VCaP (cell line): ENCODE measurements around the gene BCL2L1.

Experiments
- H3K27ac ChIP-seq: fragments of 450-650 bp; 2 replicates; pipeline ENCODE4 v1.5.1; 2017
- TF ChIP-seq, protein P1 (sequence below): fragments of 450-650 bp; conservative IDR thresholded peaks from 2 replicates; pipeline ENCODE4 v1.5.1; 2017; ENCODE audit warnings: mild to moderate bottlenecking, moderate library complexity

The BCL2L1 gene

DNA sequence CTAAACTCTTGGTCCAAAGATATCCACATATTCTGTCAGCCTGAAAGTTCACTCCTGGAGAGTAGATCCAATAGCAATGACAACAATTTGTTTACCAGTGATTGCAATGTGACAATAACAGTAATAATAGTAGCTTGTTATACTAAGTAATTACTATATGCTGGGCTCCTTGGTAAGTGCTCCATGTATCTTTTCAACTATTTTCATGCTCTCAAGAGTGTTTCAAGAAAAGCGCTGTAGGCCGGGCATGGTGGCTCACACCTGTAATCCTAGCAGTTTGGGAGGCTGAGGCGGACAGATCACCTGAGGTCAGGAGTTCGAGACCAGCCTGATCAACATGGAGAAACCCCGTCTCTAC is 15.4 kb downstream of the BCL2L1 start:
- no peak overlapping the region for H3K27ac ChIP-seq
- TF ChIP-seq, protein P1, sequence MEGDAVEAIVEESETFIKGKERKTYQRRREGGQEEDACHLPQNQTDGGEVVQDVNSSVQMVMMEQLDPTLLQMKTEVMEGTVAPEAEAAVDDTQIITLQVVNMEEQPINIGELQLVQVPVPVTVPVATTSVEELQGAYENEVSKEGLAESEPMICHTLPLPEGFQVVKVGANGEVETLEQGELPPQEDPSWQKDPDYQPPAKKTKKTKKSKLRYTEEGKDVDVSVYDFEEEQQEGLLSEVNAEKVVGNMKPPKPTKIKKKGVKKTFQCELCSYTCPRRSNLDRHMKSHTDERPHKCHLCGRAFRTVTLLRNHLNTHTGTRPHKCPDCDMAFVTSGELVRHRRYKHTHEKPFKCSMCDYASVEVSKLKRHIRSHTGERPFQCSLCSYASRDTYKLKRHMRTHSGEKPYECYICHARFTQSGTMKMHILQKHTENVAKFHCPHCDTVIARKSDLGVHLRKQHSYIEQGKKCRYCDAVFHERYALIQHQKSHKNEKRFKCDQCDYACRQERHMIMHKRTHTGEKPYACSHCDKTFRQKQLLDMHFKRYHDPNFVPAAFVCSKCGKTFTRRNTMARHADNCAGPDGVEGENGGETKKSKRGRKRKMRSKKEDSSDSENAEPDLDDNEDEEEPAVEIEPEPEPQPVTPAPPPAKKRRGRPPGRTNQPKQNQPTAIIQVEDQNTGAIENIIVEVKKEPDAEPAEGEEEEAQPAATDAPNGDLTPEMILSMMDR, result no peak

DNA sequence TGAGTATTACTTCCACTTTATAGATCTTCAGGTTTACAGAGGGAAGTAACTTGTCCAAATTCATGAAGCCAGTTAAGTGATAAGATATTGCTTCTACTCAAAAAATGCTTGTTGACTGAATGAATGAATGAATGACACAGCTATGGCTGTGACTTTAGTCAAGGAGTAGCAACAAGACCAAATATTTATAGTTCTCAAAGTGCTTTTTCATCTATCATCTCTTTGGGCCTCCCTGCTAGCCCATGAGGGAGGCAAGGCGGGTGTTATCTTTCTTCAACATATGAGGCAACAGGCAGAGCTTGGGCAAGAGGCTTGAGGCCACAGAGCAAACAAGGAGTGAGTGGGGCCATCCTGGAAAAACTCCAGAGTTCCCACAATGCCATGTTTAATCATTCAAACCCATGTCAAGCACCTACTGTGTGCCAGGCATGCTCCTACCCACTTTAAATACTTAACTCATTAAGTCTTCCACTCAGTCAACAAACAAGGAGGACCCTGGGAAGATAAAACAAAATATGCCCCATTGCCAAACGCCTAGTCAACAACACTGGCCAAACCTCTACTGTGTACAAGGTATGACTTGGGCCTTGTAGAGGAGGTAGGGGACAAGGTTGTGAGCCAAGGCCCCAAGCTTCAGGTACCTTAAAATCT is 15.9 kb downstream of the BCL2L1 start:
- H3K27ac ChIP-seq, result no peak overlapping the region
- TF ChIP-seq, protein P1, result no peak

DNA sequence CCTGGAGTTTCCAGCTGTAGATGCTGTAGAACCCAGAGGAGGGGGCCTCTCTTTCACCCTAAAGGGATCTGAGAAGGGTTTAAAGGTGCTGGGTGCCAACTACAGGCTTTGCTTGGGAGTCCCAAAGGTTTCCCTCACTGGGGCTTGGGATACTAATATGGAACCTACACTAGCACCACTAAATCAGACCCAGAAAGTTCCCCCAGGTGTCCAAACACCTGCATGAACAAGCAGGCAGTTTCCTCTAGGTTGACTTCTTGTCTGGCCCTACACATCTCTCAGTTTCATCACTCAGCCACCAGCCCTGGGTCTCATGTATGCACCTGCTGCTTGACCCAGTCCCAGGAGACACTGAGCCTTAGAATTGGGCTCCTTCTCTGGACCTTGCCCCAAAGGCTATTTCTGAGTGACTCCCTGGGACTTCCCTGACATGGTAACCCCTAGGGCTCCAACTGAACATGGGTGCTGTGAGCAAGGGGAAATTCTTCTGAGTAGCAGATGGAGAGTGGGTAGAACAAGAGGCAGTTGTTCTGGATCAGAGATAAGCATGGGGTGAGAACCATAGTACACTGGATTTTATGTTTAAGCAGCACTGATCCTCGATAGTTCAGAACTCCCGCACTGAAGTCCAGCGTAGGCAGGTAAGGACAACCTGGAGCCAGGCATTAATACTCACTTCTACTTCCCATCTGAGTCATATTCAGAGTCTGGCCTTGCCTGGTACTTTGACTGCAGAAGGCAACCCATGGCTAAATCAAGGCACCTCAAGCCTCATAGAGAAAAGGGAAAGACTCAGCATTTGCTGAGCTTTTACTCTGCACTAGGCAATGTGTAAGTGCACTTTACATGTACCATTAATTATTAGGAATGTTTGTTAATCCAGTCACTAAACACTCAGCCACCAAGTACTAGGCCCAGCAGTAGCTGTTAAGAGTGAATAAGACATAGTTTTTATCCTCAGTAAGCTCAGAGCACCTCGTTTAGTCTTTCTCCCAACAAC is 16.8 kb downstream of the BCL2L1 start:
- no peak overlapping the region for H3K27ac ChIP-seq
- TF ChIP-seq, protein P1, result no peak

DNA sequence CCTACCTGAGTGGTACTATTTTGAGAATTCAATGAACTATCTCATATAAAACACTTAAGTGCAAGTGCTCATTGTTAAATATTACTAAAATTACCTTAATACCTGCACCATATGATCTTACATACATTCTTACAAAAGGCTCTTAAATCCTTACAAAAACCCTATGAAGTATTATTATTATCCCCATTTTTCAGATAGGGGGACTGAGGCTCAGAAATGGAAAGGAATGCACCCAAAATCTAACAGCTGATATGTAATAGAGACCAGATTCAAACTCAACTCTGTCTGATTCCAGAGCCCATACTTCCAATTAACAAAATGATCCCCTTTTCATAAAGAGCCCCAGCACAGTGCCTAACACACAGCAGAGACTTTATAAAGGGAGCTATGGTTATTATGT is 17.5 kb downstream of the BCL2L1 start:
- no peak overlapping the region for H3K27ac ChIP-seq
- TF ChIP-seq, protein P1, result no peak

DNA sequence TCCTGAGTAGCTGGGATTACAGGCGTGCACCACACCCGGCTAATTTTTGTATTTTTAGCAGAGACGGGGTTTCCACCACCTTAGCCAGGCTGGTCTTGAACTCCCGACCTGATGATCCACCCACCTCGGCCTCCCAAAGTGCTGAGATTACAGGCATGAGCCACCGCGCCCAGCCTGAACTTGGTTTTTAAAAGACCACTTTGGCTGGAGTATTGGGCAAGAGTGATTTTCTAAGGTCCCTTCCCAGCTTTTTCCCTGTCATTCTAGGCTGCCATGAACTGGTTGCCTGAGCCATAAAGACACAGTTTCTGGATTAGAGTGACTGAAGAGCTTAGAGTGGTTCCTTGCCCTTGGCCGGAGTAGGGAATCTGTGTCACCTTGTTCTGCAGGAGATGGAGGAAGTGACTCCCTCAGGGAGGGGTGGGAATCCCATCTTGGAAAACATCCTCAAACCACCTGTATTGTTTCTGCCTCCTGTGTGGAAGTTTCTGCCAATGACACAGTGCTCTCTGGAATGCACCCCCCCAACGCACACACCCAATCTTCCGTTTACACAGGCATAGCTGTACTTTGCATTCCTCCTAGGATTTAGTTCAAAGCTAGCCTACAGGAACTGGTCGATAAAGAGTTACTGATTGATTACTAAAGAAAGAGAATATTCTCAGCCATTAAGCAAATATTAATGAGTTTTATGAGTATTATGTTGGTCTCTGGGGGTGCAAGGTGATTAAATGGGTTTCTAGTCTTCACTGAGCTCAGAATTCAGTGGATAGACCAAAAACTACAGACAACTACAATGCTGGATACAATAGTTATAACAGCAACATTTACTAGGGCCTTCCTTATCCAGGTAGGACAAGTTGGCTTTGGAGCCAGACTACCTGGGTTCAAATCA is 18.2 kb downstream of the BCL2L1 start:
- no peak overlapping the region for H3K27ac ChIP-seq

DNA sequence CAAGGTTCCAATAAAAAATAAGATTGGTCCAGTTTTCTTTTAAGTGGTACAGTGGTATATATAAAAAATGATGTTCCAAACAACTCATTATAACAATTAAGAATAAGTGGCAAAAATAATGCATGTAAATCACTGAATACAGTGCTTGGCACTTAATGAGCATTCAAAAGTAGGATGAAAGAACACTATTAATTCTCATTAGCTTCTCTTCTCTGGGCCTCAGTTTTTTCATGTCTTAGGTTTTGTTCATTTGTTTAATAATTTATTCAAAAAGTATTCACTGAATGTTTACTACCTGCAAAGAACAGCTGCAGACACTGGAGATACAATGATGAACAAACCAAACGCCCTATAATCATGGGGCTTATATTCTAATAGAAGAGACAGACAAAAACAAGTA is 21.1 kb downstream of the BCL2L1 start:
- H3K27ac ChIP-seq, result no peak overlapping the region

More for the DNA sequence above, 18.2 kb downstream of the BCL2L1 start:
- TF ChIP-seq, protein P1, result no peak

More for the DNA sequence above, 21.1 kb downstream of the BCL2L1 start:
- TF ChIP-seq, protein P1, result no peak
